SU-DHL-6 (cell line): ENCODE results near the gene TMEM9.

Experiments
- H2AFZ ChIP-seq: fragments of 200-600 bp; sonication (generic); 2 replicates; pipeline ENCODE4 v1.6.1; 2014; ENCODE audit warnings: low read depth, mild to moderate bottlenecking, moderate library complexity, mixed read lengths, antibody characterized with exemption, low read length; ENCODE audit not compliant: severe bottlenecking
- H3F3A ChIP-seq: fragments of 200-600 bp; shearing (Covaris generic); 2 replicates; pipeline ENCODE4 v1.6.0; 2016; ENCODE audit warnings: antibody characterized with exemption, mild to moderate bottlenecking; ENCODE audit not compliant: insufficient read depth
- H3K27ac ChIP-seq: fragments of 200-600 bp; sonication (generic); 2 replicates; pipeline ENCODE4 v1.5.1; 2016; ENCODE audit warnings: low read depth, mild to moderate bottlenecking, low read length, moderate library complexity, mixed read lengths
- H3K27me3 ChIP-seq: fragments of 200-600 bp; sonication (generic), shearing (Covaris generic); 2 replicates; pipeline ENCODE4 v1.6.0; 2014; ENCODE audit warnings: mild to moderate bottlenecking, low read length
- H3K36me3 ChIP-seq: fragments of 200-600 bp; sonication (generic); 2 replicates; pipeline ENCODE4 v1.6.1; 2014; ENCODE audit warnings: mild to moderate bottlenecking, low read length, mixed read lengths
- H3K4me2 ChIP-seq: fragments of 300-600, 200-600 bp; shearing (Covaris generic), sonication (generic); 2 replicates; pipeline ENCODE4 v1.6.0; 2014; ENCODE audit warnings: low read length, low read depth, mild to moderate bottlenecking; ENCODE audit not compliant: poor library complexity, severe bottlenecking
- H3K4me3 ChIP-seq: fragments of 200-600 bp; sonication (generic); 2 replicates; pipeline ENCODE4 v1.5.1; 2014; ENCODE audit warnings: antibody characterized with exemption, low read length, mild to moderate bottlenecking, mixed read lengths; ENCODE audit not compliant: insufficient read depth, poor library complexity, severe bottlenecking
- H3K79me2 ChIP-seq: fragments of 200-600 bp; sonication (generic); 2 replicates; pipeline ENCODE4 v1.6.1; 2014; ENCODE audit warnings: mild to moderate bottlenecking, low read length, moderate library complexity; ENCODE audit not compliant: insufficient read depth
- H3K9ac ChIP-seq: fragments of 200-600 bp; sonication (generic); 2 replicates; pipeline ENCODE4 v1.7.0; 2014; ENCODE audit warnings: mild to moderate bottlenecking, low read length
- H3K9me2 ChIP-seq: fragments of 200-600 bp; sonication (generic); replicated peaks from 2 replicates; pipeline ENCODE4 v1.6.1; 2014; ENCODE audit warnings: low read length; ENCODE audit not compliant: insufficient read depth
- H3K9me3 ChIP-seq: fragments of 200-600 bp; sonication (generic); 2 replicates; pipeline ENCODE4 v1.6.1; 2014; ENCODE audit warnings: low read length, mixed read lengths; ENCODE audit not compliant: insufficient read depth
- H4K20me1 ChIP-seq: fragments of 200-600 bp; sonication (generic); 2 replicates; pipeline ENCODE4 v1.6.1; 2014; ENCODE audit warnings: low read depth, mild to moderate bottlenecking, antibody characterized with exemption, low read length, moderate library complexity, mixed read lengths
- CTCF ChIP-seq: fragments of 200-600 bp; sonication (generic); IDR thresholded peaks from one replicate; pipeline ENCODE4 v1.5.1; 2017; ENCODE audit warnings: antibody characterized with exemption, mild to moderate bottlenecking, low read length, moderate library complexity; ENCODE audit not compliant: insufficient read depth, poor library complexity, severe bottlenecking
- EZH2phosphoT487 ChIP-seq: fragments of 200-600 bp; sonication (generic), shearing (Covaris generic); conservative IDR thresholded peaks from 2 replicates; pipeline ENCODE4 v1.6.1; 2018; ENCODE audit warnings: mild to moderate bottlenecking, antibody characterized with exemption, low read length, moderate library complexity, mixed read lengths

The TMEM9 gene

GRCh38 chr1:201146626-201147390 is 7.5 kb downstream of the TMEM9 start:
- TF ChIP-seq EZH2phosphoT487: no peak
- H3K36me3 ChIP-seq: no peaks in the 10 kb centered on the region

GRCh38 chr1:201145816-201146215 is 8.5 kb downstream of the TMEM9 start:
- H3K9ac ChIP-seq: no peak overlapping the region
- H3K27ac ChIP-seq: no peak overlapping the region
- no peak overlapping the region for H2AFZ ChIP-seq
- no peak overlapping the region for H3K4me3 ChIP-seq
- no peaks in the 10 kb centered on the region for H3K9me2 ChIP-seq
- no peaks in the 10 kb centered on the region for H3K9me3 ChIP-seq
- H3K27me3 ChIP-seq: no peaks in the 10 kb centered on the region
- no peak overlapping the region for H3K4me2 ChIP-seq
- TF ChIP-seq CTCF: no peak
- TF ChIP-seq EZH2phosphoT487: no peak
- no peaks in the 10 kb centered on the region for H4K20me1 ChIP-seq
- no peaks in the 10 kb centered on the region for H3K36me3 ChIP-seq
- no peaks in the 10 kb centered on the region for H3K79me2 ChIP-seq
- no peaks in the 10 kb centered on the region for H3F3A ChIP-seq

More at GRCh38 chr1:201146626-201147390, 7.5 kb downstream of the TMEM9 start:
- Histone ChIP-seq H3K4me2 (no peak overlapping the region), H3K4me3 (no peak overlapping the region), H3K27ac (no peak overlapping the region), H3K9me3 (no peaks in the 10 kb centered on the region), H3K9me2 (no peaks in the 10 kb centered on the region), H3K9ac (no peak overlapping the region), H3F3A (no peaks in the 10 kb centered on the region), H2AFZ (no peak overlapping the region), H3K79me2 (no peaks in the 10 kb centered on the region), H4K20me1 (no peaks in the 10 kb centered on the region), H3K27me3 (no peaks in the 10 kb centered on the region)

- Histone ChIP-seq H3K9ac (no peak overlapping the region), H3K4me3 (no peak overlapping the region), H3K27me3 (no peaks in the 10 kb centered on the region), H3K79me2 (no peaks in the 10 kb centered on the region), H3K9me2 (no peaks in the 10 kb centered on the region), H3K4me2 (no peak overlapping the region), H3K36me3 (no peaks in the 10 kb centered on the region), H3K27ac (no peak overlapping the region), H4K20me1 (no peaks in the 10 kb centered on the region), H3K9me3 (no peaks in the 10 kb centered on the region), H3F3A (no peaks in the 10 kb centered on the region), H2AFZ (no peak overlapping the region)
- TF ChIP-seq EZH2phosphoT487 (no peak), CTCF (no peak)
These were observed 9.1 kb downstream of the TMEM9 start for GRCh38 chr1:201145132-201145531.

GRCh38 chr1:201144701-201145100 is 9.6 kb downstream of the TMEM9 start:
- no peaks in the 10 kb centered on the region for H3K27me3 ChIP-seq
- no peak overlapping the region for H3K4me2 ChIP-seq
- H3K4me3 ChIP-seq: no peak overlapping the region
- H3K9me3 ChIP-seq: no peaks in the 10 kb centered on the region
- no peaks in the 10 kb centered on the region for H3K79me2 ChIP-seq
- H3K36me3 ChIP-seq: no peaks in the 10 kb centered on the region
- H4K20me1 ChIP-seq: no peaks in the 10 kb centered on the region
- no peaks in the 10 kb centered on the region for H3K9me2 ChIP-seq
- no peak overlapping the region for H3K27ac ChIP-seq
- H3K9ac ChIP-seq: no peak overlapping the region
- H3F3A ChIP-seq: no peaks in the 10 kb centered on the region
- no peak overlapping the region for H2AFZ ChIP-seq
- TF ChIP-seq CTCF: no peak
- no peak for TF ChIP-seq EZH2phosphoT487
